SK-N-SH (cell line): Measurements from ENCODE around the gene DIPK1A. TPM values are rescaled to one million over a fixed set of nuclear protein-coding genes. Genes with fewer than 3 reads are reported as not detected.

Source experiments
- CTCF ChIA-PET: fragments of 300-600, 350-600 bp; formaldehyde crosslinking; extraction: SDS; loops from one replicate; lab custom pipeline; 2021; lab: Yijun Ruan, JAX
- POLR2A ChIA-PET: fragments of 350-600 bp; sonication (Branson Sonifier 250); formaldehyde crosslinking; extraction: SDS; loops from one replicate; lab custom pipeline; 2020; ENCODE audit warnings: antibody characterized with exemption, inconsistent platforms; lab: Yijun Ruan, JAX
- DNase-seq: peaks from one replicate; pipeline ENCODE4 v3.0.0; 2012
- H2AFZ ChIP-seq: fragments of 200-600 bp; sonication (generic); 2 replicates; pipeline ENCODE4 v1.8.1; 2016; ENCODE audit warnings: antibody characterized with exemption, mild to moderate bottlenecking, low read depth
- H3F3A ChIP-seq: fragments of 200-600 bp; sonication (generic); replicated peaks from 2 replicates; pipeline ENCODE3; 2016; ENCODE audit warnings: antibody characterized with exemption, mild to moderate bottlenecking; ENCODE audit not compliant: insufficient read depth
- H3K27ac ChIP-seq, 2 experiments: fragments of 200-500 bp in 1 of 2; fragments of 200-600 bp in 1 of 2; sonication (Bioruptor generic) in 1 of 2; sonication (generic), shearing (Covaris generic) in 1 of 2; 2 replicates each; pipeline versions ENCODE4 v1.5.1 to v1.6.1; 2014 to 2016; ENCODE audit warnings: low read depth in 2 of 2, inconsistent platforms in 1 of 2, low read length in 1 of 2, mild to moderate bottlenecking in 1 of 2, mixed read lengths in 1 of 2
- H3K27me3 ChIP-seq: fragments of 200-600 bp; sonication (generic), shearing (Covaris generic); 2 replicates; pipeline ENCODE4 v1.6.1; 2016; ENCODE audit warnings: mixed run types; ENCODE audit not compliant: insufficient read depth
- H3K36me3 ChIP-seq, 2 experiments: fragments of 200-500 bp in 1 of 2; fragments of 200-600 bp in 1 of 2; sonication (Bioruptor generic) in 1 of 2; sonication (generic) in 1 of 2; replicated peaks in 1 of 2; 2 replicates each; pipeline versions ENCODE3 to v1.5.1; 2014 to 2016; ENCODE audit warnings: low read length in 1 of 2, mild to moderate bottlenecking in 1 of 2; ENCODE audit not compliant: insufficient read depth in 2 of 2, control insufficient read depth in 1 of 2
- H3K4me1 ChIP-seq, 2 experiments: fragments of 200-500 bp in 1 of 2; fragments of 200-600 bp in 1 of 2; sonication (Bioruptor generic) in 1 of 2; sonication (generic), shearing (Covaris generic) in 1 of 2; 2 replicates each; pipeline versions ENCODE4 v1.5.1 to v1.6.1; 2014 to 2016; ENCODE audit warnings: low read depth in 1 of 2, low read length in 1 of 2, mixed run types in 1 of 2; ENCODE audit not compliant: insufficient read depth in 2 of 2, control insufficient read depth in 1 of 2
- H3K4me2 ChIP-seq: fragments of 200-600 bp; sonication (generic), shearing (Covaris generic); 2 replicates; pipeline ENCODE4 v1.6.1; 2017; ENCODE audit warnings: mixed run types
- H3K4me3 ChIP-seq, 2 experiments: fragments of 200-500 bp in 1 of 2; fragments of 200-600 bp in 1 of 2; sonication (Bioruptor generic) in 1 of 2; sonication (generic), shearing (Covaris generic) in 1 of 2; 2 replicates each; pipeline versions ENCODE4 v1.5.1 to v1.8.1; 2014 to 2016; ENCODE audit warnings: low read depth in 2 of 2, inconsistent platforms in 1 of 2, low read length in 1 of 2, mild to moderate bottlenecking in 1 of 2, mixed read lengths in 1 of 2, moderate library complexity in 1 of 2
- H3K79me2 ChIP-seq: fragments of 200-600 bp; sonication (generic); 2 replicates; pipeline ENCODE4 v1.8.1; 2017; ENCODE audit warnings: mild to moderate bottlenecking; ENCODE audit not compliant: insufficient read depth
- H3K9ac ChIP-seq: fragments of 200-600 bp; sonication (generic); 2 replicates; pipeline ENCODE4 v1.6.1; 2017; ENCODE audit warnings: mixed run types
- H3K9me2 ChIP-seq: fragments of 200-600 bp; sonication (generic); 2 replicates; pipeline ENCODE4 v1.6.1; 2017; ENCODE audit warnings: mixed run types
- H3K9me3 ChIP-seq: fragments of 200-600 bp; sonication (generic); 2 replicates; pipeline ENCODE4 v1.6.1; 2017; ENCODE audit warnings: mixed run types, mild to moderate bottlenecking, moderate library complexity
- H4K20me1 ChIP-seq: fragments of 200-600 bp; sonication (generic); 2 replicates; pipeline ENCODE4 v1.6.1; 2017; ENCODE audit warnings: mild to moderate bottlenecking, mixed run types; ENCODE audit not compliant: insufficient read depth
- CTCF ChIP-seq: fragments of 200-600 bp; sonication (generic); IDR thresholded peaks from 2 replicates; pipeline ENCODE4 v1.6.1; 2017; ENCODE audit warnings: antibody characterized with exemption, mild to moderate bottlenecking, moderate library complexity
- ELF1 ChIP-seq: IDR thresholded peaks from 2 replicates; pipeline ENCODE4 v1.4.0; 2012
- EP300 ChIP-seq, 2 experiments: IDR thresholded peaks; 2 replicates each; pipeline versions ENCODE4 v1.4.0 to v1.6.1; 2012; ENCODE audit warnings: borderline replicate concordance in 1 of 2, low read depth in 1 of 2, low read length in 1 of 2
- FOSL2 ChIP-seq: IDR thresholded peaks from 2 replicates; pipeline ENCODE4 v1.4.0; 2012; ENCODE audit warnings: low read depth, mild to moderate bottlenecking, moderate library complexity, borderline replicate concordance
- FOXJ3 ChIP-seq: sonication (generic); formaldehyde crosslinking; IDR thresholded peaks from 2 replicates; pipeline ENCODE4 v1.5.1; 2020; ENCODE audit warnings: mild to moderate bottlenecking, missing genetic modification reagents
- IRF3 ChIP-seq: fragments of 150-350 bp; IDR thresholded peaks from 2 replicates; pipeline ENCODE4 v1.6.1; 2016; ENCODE audit warnings: mild to moderate bottlenecking, low read depth, low read length
- NRF1 ChIP-seq: IDR thresholded peaks from 2 replicates; pipeline ENCODE4 v1.6.1; 2012; ENCODE audit warnings: low read depth, mild to moderate bottlenecking, low read length
- RAD21 ChIP-seq: IDR thresholded peaks from 2 replicates; pipeline ENCODE4 v1.6.1; 2012; ENCODE audit warnings: mild to moderate bottlenecking, low read length
- RCOR1 ChIP-seq: fragments of 150-350 bp; IDR thresholded peaks from 2 replicates; pipeline ENCODE4 v1.6.1; 2017; ENCODE audit warnings: antibody characterized with exemption, low read length
- REST ChIP-seq: IDR thresholded peaks from 2 replicates; pipeline ENCODE4 v1.6.1; 2012; ENCODE audit warnings: mild to moderate bottlenecking, low read depth, low read length, moderate library complexity
- RFX5 ChIP-seq: IDR thresholded peaks from 2 replicates; pipeline ENCODE4 v1.6.1; 2012; ENCODE audit warnings: mild to moderate bottlenecking, improper control_type of control experiment, low read length
- SIN3A ChIP-seq: IDR thresholded peaks from 2 replicates; pipeline ENCODE4 v1.6.1; 2012; ENCODE audit warnings: low read depth, mild to moderate bottlenecking, low read length, moderate library complexity, borderline replicate concordance
- SMC3 ChIP-seq: IDR thresholded peaks from 2 replicates; pipeline ENCODE4 v1.6.1; 2012; ENCODE audit warnings: low read depth, low read length, improper control_type of control experiment
- TAF1 ChIP-seq: IDR thresholded peaks from 2 replicates; pipeline ENCODE4 v1.6.1; 2012; ENCODE audit warnings: low read depth, mild to moderate bottlenecking, low read length, moderate library complexity, borderline replicate concordance
- TCF12 ChIP-seq: IDR thresholded peaks from 2 replicates; pipeline ENCODE4 v1.4.0; 2012
- TEAD4 ChIP-seq: IDR thresholded peaks from 2 replicates; pipeline ENCODE4 v1.4.0; 2012; ENCODE audit warnings: mild to moderate bottlenecking, borderline replicate concordance; ENCODE audit not compliant: insufficient read depth
- USF2 ChIP-seq: fragments of 150-350 bp; IDR thresholded peaks from 2 replicates; pipeline ENCODE4 v1.6.1; 2017; ENCODE audit warnings: antibody characterized with exemption, low read length, low read depth, borderline replicate concordance
- YY1 ChIP-seq: IDR thresholded peaks from 2 replicates; pipeline ENCODE4 v1.4.0; 2012; ENCODE audit warnings: low read depth, mild to moderate bottlenecking
- polyA plus RNA-seq, 3 experiments: library from polyadenylated mRNA; depleted of rRNA; stranded (reverse); fragments of >200 nt; gene quantifications; 2 replicates each; pipeline ENCODE4 v1.2.3, GENCODE V29; 2012

The DIPK1A gene
- polyA plus RNA-seq, 1 of the 3 experiments (the other 2 are of a cell fraction): 3.4 TPM

- CTCF ChIA-PET: interaction anchor here (0.8 to 6.3 kb wide), 3 partner anchors 19 to 129 kb away, joined by 4 to 47 read pairs (median 4); partner anchors contain the start of gene DIPK1A
- Histone ChIP-seq H3K36me3 (no peaks in the 10 kb centered on the region), H3K27ac (no peak overlapping the region), H4K20me1 (no peaks in the 10 kb centered on the region), H3K4me3 (no peak overlapping the region), H3K27me3 (no peaks in the 10 kb centered on the region), H3K79me2 (no peaks in the 10 kb centered on the region), H3K4me2 (no peak overlapping the region), H2AFZ (no peak overlapping the region), H3K4me1 (no peaks in the 10 kb centered on the region; a peak in 1 of 4 replicates), H3K9me2 (no peaks in the 10 kb centered on the region), H3K9me3 (no peaks in the 10 kb centered on the region), H3F3A (no peaks in the 10 kb centered on the region), H3K9ac (no peak overlapping the region)
- DNase-seq: no peak
- TF ChIP-seq NRF1 (no peak), RFX5 (no peak), YY1 (no peak), TEAD4 (no peak), FOSL2 (no peak), TCF12 (no peak), IRF3 (no peak), ELF1 (no peak), SIN3A (no peak), SMC3 (no peak), RCOR1 (no peak), CTCF (no peak), RAD21 (no peak), REST (no peak), TAF1 (no peak), EP300 (IDR thresholded peaks at IDR 0.05; ENCODE audit: borderline replicate concordance in 1 of 2, low read depth in 1 of 2, low read length in 1 of 2) (no peak), USF2 (no peak), FOXJ3 (CRISPR knock-in tag) (no peak)
- POLR2A ChIA-PET: no interaction called here
Observed at GRCh38 chr1:92987462-92987861, 26.2 kb upstream of the DIPK1A start.
